Progenitor cell of endocrine pancreas (in vitro differentiated cells): Measurements from ENCODE around the gene ADCY10. TPM values are rescaled to one million over a fixed set of nuclear protein-coding genes. Genes with fewer than 3 reads are reported as not detected.

Experiments used
- DNase-seq: peaks from one replicate; pipeline ENCODE4 v3.0.0; 2021; ENCODE audit warnings: low spot score; ENCODE audit not compliant: unreplicated experiment
- H3K27ac Mint-ChIP-seq: 2 replicates; pipeline ENCODE4 v1.8.0; 2021; ENCODE audit warnings: mild to moderate bottlenecking, moderate library complexity, mixed read lengths
- H3K27me3 Mint-ChIP-seq: 2 replicates; pipeline ENCODE4 v1.8.0; 2021; ENCODE audit warnings: mixed read lengths
- H3K36me3 Mint-ChIP-seq: 2 replicates; pipeline ENCODE4 v1.8.0; 2022; ENCODE audit warnings: mixed read lengths; ENCODE audit not compliant: insufficient read depth
- H3K4me1 Mint-ChIP-seq: 2 replicates; pipeline ENCODE4 v1.8.0; 2021; ENCODE audit warnings: low read depth, mixed read lengths
- H3K4me3 Mint-ChIP-seq: 2 replicates; pipeline ENCODE4 v1.8.0; 2021; ENCODE audit warnings: low read depth, mild to moderate bottlenecking, moderate library complexity, mixed read lengths
- H3K9me3 Mint-ChIP-seq: 2 replicates; pipeline ENCODE4 v1.8.0; 2021; ENCODE audit warnings: low read depth, mixed read lengths
- CTCF ChIP-seq: fragments of 200-600 bp; sonication (generic); IDR thresholded peaks from one replicate; pipeline ENCODE4 v1.5.0; 2021; ENCODE audit warnings: antibody characterized with exemption, mild to moderate bottlenecking; ENCODE audit not compliant: unreplicated experiment
- total RNA-seq: library from RNA; stranded (reverse); gene quantifications from 2 replicates; pipeline ENCODE4 v1.2.1, GENCODE V29; 2021

Gene ADCY10
- total RNA-seq, 1 donor from 2014 or later, result 0.60 TPM

- no peak overlapping the region for H3K4me3 Mint-ChIP-seq
- no peak for DNase-seq
- no peaks in the 10 kb centered on the region for H3K9me3 Mint-ChIP-seq
- H3K36me3 Mint-ChIP-seq, result no peaks in the 10 kb centered on the region
- H3K27ac Mint-ChIP-seq, result no peak overlapping the region
- no peaks in the 10 kb centered on the region for H3K4me1 Mint-ChIP-seq
- no peaks in the 10 kb centered on the region for H3K27me3 Mint-ChIP-seq
- no peak for TF ChIP-seq CTCF
Observed at GRCh38 chr1:167841530-167841929, 72.4 kb downstream of the ADCY10 start.

- no peaks in the 10 kb centered on the region for H3K27me3 Mint-ChIP-seq
- H3K9me3 Mint-ChIP-seq, result no peaks in the 10 kb centered on the region
Observed at GRCh38 chr1:167839009-167839408, 74.9 kb downstream of the ADCY10 start.

GRCh38 chr1:167837326-167837725 is 76.6 kb downstream of the ADCY10 start:
- Mint-ChIP-seq H3K36me3 (no peaks in the 10 kb centered on the region), H3K27me3 (no peaks in the 10 kb centered on the region), H3K9me3 (no peaks in the 10 kb centered on the region), H3K27ac (no peak overlapping the region), H3K4me1 (no peaks in the 10 kb centered on the region), H3K4me3 (no peak overlapping the region)
- no peak for TF ChIP-seq CTCF
- DNase-seq, result no peak

More at GRCh38 chr1:167839009-167839408, 74.9 kb downstream of the ADCY10 start:
- H3K4me1 Mint-ChIP-seq, result no peaks in the 10 kb centered on the region
- no peak overlapping the region for H3K4me3 Mint-ChIP-seq
- no peak overlapping the region for H3K27ac Mint-ChIP-seq
- TF ChIP-seq CTCF, result no peak
- no peak for DNase-seq
- H3K36me3 Mint-ChIP-seq, result no peaks in the 10 kb centered on the region

- H3K4me3 Mint-ChIP-seq, result no peak overlapping the region
- H3K36me3 Mint-ChIP-seq, result no peaks in the 10 kb centered on the region
Observed at GRCh38 chr1:167836197-167836596, 77.7 kb downstream of the ADCY10 start.

GRCh38 chr1:167833904-167834303 is 80.0 kb downstream of the ADCY10 start:
- Mint-ChIP-seq H3K4me3 (no peak overlapping the region), H3K9me3 (no peaks in the 10 kb centered on the region), H3K27me3 (no peaks in the 10 kb centered on the region), H3K27ac (no peak overlapping the region), H3K4me1 (peaks cover 13% of the 10 kb centered on the region), H3K36me3 (no peaks in the 10 kb centered on the region)
- DNase-seq, result no peak
- no peak for TF ChIP-seq CTCF

More at GRCh38 chr1:167836197-167836596, 77.7 kb downstream of the ADCY10 start:
- Mint-ChIP-seq H3K27me3 (no peaks in the 10 kb centered on the region), H3K27ac (no peak overlapping the region), H3K9me3 (no peaks in the 10 kb centered on the region), H3K4me1 (no peaks in the 10 kb centered on the region)
- no peak for TF ChIP-seq CTCF
- no peak for DNase-seq
